ENCODE data around the gene CLSTN2. TPM values are rescaled to one million over a fixed set of nuclear protein-coding genes. Genes with fewer than 3 reads are reported as not detected.

The CLSTN2 gene
- total and polyA plus RNA-seq, 2 of the 4 experiments (the other 2 are of a cell fraction) = under 0.01 to 0.07 TPM

GRCh38 chr3:140160553-140160952 lies 225.6 kb downstream of the CLSTN2 start:
- H2AK9ac ChIP-seq (replicated peaks; ENCODE audit: low read depth, low read length, poor library complexity) = no peak overlapping the region
- H4K91ac ChIP-seq (ENCODE audit: insufficient read depth, low read depth, low read length) = no peak overlapping the region
- no peaks in the 10 kb centered on the region for H3K36me3 ChIP-seq (ENCODE audit: control insufficient read depth, insufficient read depth, low read length)
- H2BK20ac ChIP-seq (ENCODE audit: low read depth, low read length) = no peak overlapping the region
- CTCF ChIA-PET = no interaction called here
- no peak overlapping the region for H3K23ac ChIP-seq (ENCODE audit: low read depth, low read length)
- H2AFZ ChIP-seq (replicated peaks; ENCODE audit: low read length, poor library complexity) = no peak overlapping the region
- no peaks in the 10 kb centered on the region for H3K27me3 ChIP-seq (ENCODE audit: control insufficient read depth, insufficient read depth, low read length)
- POLR2A ChIA-PET (ENCODE audit: unreplicated experiment) = no interaction called here
- H3K9ac ChIP-seq (ENCODE audit: low read depth, low read length) = no peak overlapping the region
- H4K20me1 ChIP-seq (ENCODE audit: insufficient read depth, low read length) = no peaks in the 10 kb centered on the region
- H3K9me3 ChIP-seq (ENCODE audit: control insufficient read depth, insufficient read depth, low read length) = no peaks in the 10 kb centered on the region
- ATAC-seq (ENCODE audit: low read depth) (no peak), DNase-seq (no peak)
- no peak overlapping the region for H2AK5ac ChIP-seq (ENCODE audit: low read depth, low read length)
- no peaks in the 10 kb centered on the region for H3K4me1 ChIP-seq (ENCODE audit: control insufficient read depth, insufficient read depth, low read length)
- H3K79me1 ChIP-seq (ENCODE audit: low read depth in 1 of 2, low read length in 2 of 2) = no peaks in the 10 kb centered on the region
- no peak overlapping the region for H3K4me2 ChIP-seq (ENCODE audit: low read depth, low read length)
- no peak overlapping the region for H3K14ac ChIP-seq (replicated peaks; ENCODE audit: low read depth, low read length)
- no peak overlapping the region for H3K27ac ChIP-seq (ENCODE audit: insufficient read depth, low read length)
- no CpG with 5 or more reads among the region's 2 CpGs for WGBS, 2 experiments (ENCODE audit: extremely low coverage in 2 of 2, insufficient read length in 1 of 2)
- dilution Hi-C loops (cut with HindIII; ENCODE audit: low sequenced_read_pairs, unreplicated experiment) = no loop called here
- H3K4me3 ChIP-seq (ENCODE audit: insufficient read depth, low read depth, low read length) = no peak overlapping the region
- in situ Hi-C loops (cut with MboI; ENCODE audit: low sequenced_read_pairs) = no loop called here
- H3K4ac ChIP-seq (ENCODE audit: low read depth, low read length) = no peak overlapping the region
- BruUV-seq (replicated peaks) = no TSS peak
- no peaks in the 10 kb centered on the region for H3K9me1 ChIP-seq (ENCODE audit: insufficient read depth, low read length)
- H3K56ac ChIP-seq (ENCODE audit: extremely low read depth, insufficient read depth, low read length) = no peak overlapping the region
- intact Hi-C loops (cut with micrococcal nuclease) = no loop called here
- no peak overlapping the region for H3K18ac ChIP-seq (ENCODE audit: low read depth, low read length)
- H2BK5ac ChIP-seq (ENCODE audit: low read depth, low read length, poor library complexity, severe bottlenecking) = no peak overlapping the region
- TF ChIP-seq RCOR1 (IDR thresholded peaks at IDR 0.05; ENCODE audit: insufficient replicate concordance, low read length) (no peak), MAFK (IDR thresholded peaks at IDR 0.05; ENCODE audit: low read depth, low read length) (no peak)
- H2BK15ac ChIP-seq (ENCODE audit: low read depth, low read length) = no peak overlapping the region
- H4K8ac ChIP-seq (ENCODE audit: low read depth in 2 of 2, low read length in 2 of 2) = no peak overlapping the region
- no peak overlapping the region for H2BK120ac ChIP-seq (ENCODE audit: low read depth, low read length)
- no peak overlapping the region for H4K5ac ChIP-seq (ENCODE audit: low read depth, low read length)

Data from IMR-90 (cell line).